Measurements from ENCODE around the gene ATXN10. TPM values are rescaled to one million over a fixed set of nuclear protein-coding genes. Genes with fewer than 3 reads are reported as not detected.

ATXN10 gene, protein sequence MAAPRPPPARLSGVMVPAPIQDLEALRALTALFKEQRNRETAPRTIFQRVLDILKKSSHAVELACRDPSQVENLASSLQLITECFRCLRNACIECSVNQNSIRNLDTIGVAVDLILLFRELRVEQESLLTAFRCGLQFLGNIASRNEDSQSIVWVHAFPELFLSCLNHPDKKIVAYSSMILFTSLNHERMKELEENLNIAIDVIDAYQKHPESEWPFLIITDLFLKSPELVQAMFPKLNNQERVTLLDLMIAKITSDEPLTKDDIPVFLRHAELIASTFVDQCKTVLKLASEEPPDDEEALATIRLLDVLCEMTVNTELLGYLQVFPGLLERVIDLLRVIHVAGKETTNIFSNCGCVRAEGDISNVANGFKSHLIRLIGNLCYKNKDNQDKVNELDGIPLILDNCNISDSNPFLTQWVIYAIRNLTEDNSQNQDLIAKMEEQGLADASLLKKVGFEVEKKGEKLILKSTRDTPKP
- 84.4 and 183 TPM in 2 replicates for total RNA-seq

DNA sequence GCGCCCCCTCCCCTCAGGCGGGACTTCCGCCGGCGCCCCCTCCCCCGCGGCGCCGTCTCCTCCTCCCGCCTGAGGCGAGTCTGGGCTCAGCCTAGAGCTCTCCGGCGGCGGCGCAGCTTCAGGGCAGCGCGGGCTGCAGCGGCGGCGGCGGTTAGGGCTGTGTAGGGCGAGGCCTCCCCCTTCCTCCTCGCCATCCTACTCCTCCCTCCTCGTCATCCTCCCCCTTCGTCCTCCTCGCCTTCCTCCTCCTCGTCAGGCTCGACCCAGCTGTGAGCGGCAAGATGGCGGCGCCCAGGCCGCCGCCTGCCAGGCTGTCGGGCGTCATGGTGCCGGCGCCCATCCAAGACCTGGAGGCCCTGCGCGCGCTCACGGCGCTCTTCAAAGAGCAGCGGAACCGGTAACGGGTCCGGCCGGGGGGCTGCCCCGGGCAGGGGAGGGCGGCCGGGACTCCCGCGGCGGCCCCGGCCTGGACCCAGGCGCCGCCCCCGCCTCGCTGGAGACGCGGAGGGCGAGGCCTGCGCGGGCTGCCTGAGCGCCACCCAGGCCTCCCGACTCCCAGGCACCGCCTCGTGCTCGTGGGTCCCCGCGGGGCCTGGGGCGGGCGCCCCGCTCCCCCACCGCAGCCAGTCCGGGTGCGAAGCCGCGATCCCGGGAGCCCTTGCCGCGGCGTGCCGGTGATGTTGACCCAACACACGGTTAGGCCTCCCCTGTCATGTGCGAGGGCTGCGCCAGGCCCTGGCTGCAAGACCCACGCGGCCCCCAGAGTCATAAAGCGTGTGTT, at the start of gene ATXN10:
TSS of gene ATXN10 (plus strand) at position 52 of the 781 bp plus-strand sequence. CDS start at position 282, 230 bp downstream.

Other genes with a start within 250 kb of the ATXN10 start
- gene FBLN1, start 169.0 kb upstream of the ATXN10 start, total RNA-seq = 11.6 and 154 TPM in 2 replicates